HEK293T (cell line): ENCODE results near the gene PRKCE.

Experiments used
- CTCF ChIA-PET: fragments of 350-600 bp; formaldehyde crosslinking; extraction: SDS; loops from one replicate; lab custom pipeline; 2021; ENCODE audit warnings: antibody characterized with exemption, inconsistent platforms; lab: Yijun Ruan, JAX
- POLR2A ChIA-PET: fragments of 350-600 bp; formaldehyde crosslinking; extraction: SDS; loops from one replicate; lab custom pipeline; 2020; ENCODE audit warnings: antibody characterized with exemption, inconsistent platforms; lab: Yijun Ruan, JAX
- DNase-seq: peaks from one replicate; pipeline ENCODE4 v3.0.0; 2012; ENCODE audit warnings: mixed read lengths; ENCODE audit errors: extremely low spot score
- ARNT ChIP-seq: fragments of 450-650 bp; IDR thresholded peaks from 2 replicates; pipeline ENCODE4 v1.6.1; 2017; ENCODE audit warnings: mild to moderate bottlenecking
- BHLHE40 ChIP-seq: fragments of 450-650 bp; IDR thresholded peaks from 2 replicates; pipeline ENCODE4 v1.6.1; 2016; ENCODE audit warnings: mild to moderate bottlenecking, moderate library complexity, borderline replicate concordance
- CTBP1 ChIP-seq: fragments of 450-650 bp; IDR thresholded peaks from 2 replicates; pipeline ENCODE4 v1.6.1; 2016; ENCODE audit warnings: borderline replicate concordance
- ELF4 ChIP-seq: fragments of 450-650 bp; IDR thresholded peaks from 2 replicates; pipeline ENCODE4 v1.6.1; 2017; ENCODE audit warnings: antibody characterized with exemption
- FOXA1 ChIP-seq: fragments of 450-650 bp; IDR thresholded peaks from 2 replicates; pipeline ENCODE4 v1.6.1; 2016; ENCODE audit warnings: mild to moderate bottlenecking
- FOXK2 ChIP-seq: fragments of 450-650 bp; IDR thresholded peaks from 2 replicates; pipeline ENCODE4 v1.6.1; 2016; ENCODE audit warnings: mild to moderate bottlenecking
- FOXM1 ChIP-seq: fragments of 450-650 bp; IDR thresholded peaks from 2 replicates; pipeline ENCODE4 v1.6.1; 2017; ENCODE audit warnings: mild to moderate bottlenecking, borderline replicate concordance
- HDGF ChIP-seq: fragments of 450-650 bp; IDR thresholded peaks from 2 replicates; pipeline ENCODE4 v1.6.1; 2017; ENCODE audit warnings: antibody characterized with exemption, borderline replicate concordance
- L3MBTL2 ChIP-seq: fragments of 450-650 bp; conservative IDR thresholded peaks from 2 replicates; pipeline ENCODE4 v1.6.1; 2016; ENCODE audit warnings: mild to moderate bottlenecking
- LEF1 ChIP-seq: fragments of 450-650 bp; IDR thresholded peaks from 2 replicates; pipeline ENCODE4 v1.6.1; 2017; ENCODE audit warnings: mild to moderate bottlenecking, borderline replicate concordance
- NFRKB ChIP-seq: fragments of 450-650 bp; IDR thresholded peaks from 2 replicates; pipeline ENCODE4 v1.6.1; 2016; ENCODE audit warnings: mild to moderate bottlenecking, moderate library complexity
- PKNOX1 ChIP-seq: fragments of 450-650 bp; IDR thresholded peaks from 2 replicates; pipeline ENCODE4 v1.6.1; 2016
- SP1 ChIP-seq: fragments of 450-650 bp; IDR thresholded peaks from 2 replicates; pipeline ENCODE4 v1.6.1; 2017
- SUZ12 ChIP-seq: fragments of 450-650 bp; IDR thresholded peaks from 2 replicates; pipeline ENCODE4 v1.6.1; 2016; ENCODE audit warnings: mild to moderate bottlenecking
- TARDBP ChIP-seq: fragments of 450-650 bp; IDR thresholded peaks from 2 replicates; pipeline ENCODE4 v1.6.1; 2016
- ZNF384 ChIP-seq: fragments of 450-650 bp; IDR thresholded peaks from 2 replicates; pipeline ENCODE4 v1.6.1; 2016

PRKCE gene

GRCh38 chr2:46177461-46178089 is 526.1 kb downstream of the PRKCE start:
- POLR2A ChIA-PET = no interaction called here
- TF ChIP-seq FOXM1 (no peak), FOXK2 (no peak), CTBP1 (no peak), ARNT (no peak), BHLHE40 (no peak), TARDBP (no peak), ELF4 (no peak), NFRKB (no peak), L3MBTL2 (no peak), PKNOX1 (no peak), SP1 (no peak), ZNF384 (no peak)
- CTCF ChIA-PET = no interaction called here
- DNase-seq = no peak

GRCh38 chr2:46179037-46179621 is 527.7 kb downstream of the PRKCE start:
- TF ChIP-seq PKNOX1 (no peak), FOXK2 (no peak), LEF1 (no peak), SUZ12 (no peak), FOXM1 (no peak), ARNT (no peak), TARDBP (no peak), L3MBTL2 (no peak), NFRKB (no peak), HDGF (no peak), SP1 (no peak), ZNF384 (no peak)
- POLR2A ChIA-PET = no interaction called here
- CTCF ChIA-PET = no interaction called here
- DNase-seq = no peak

GRCh38 chr2:46180189-46180588 is 528.7 kb downstream of the PRKCE start:
- no peak for TF ChIP-seq FOXM1
- no peak for DNase-seq

GRCh38 chr2:46181306-46181705 is 529.8 kb downstream of the PRKCE start:
- TF ChIP-seq LEF1 = no peak
- TF ChIP-seq ARNT = no peak
- TF ChIP-seq SP1 = no peak
- no peak for TF ChIP-seq HDGF
- TF ChIP-seq FOXA1 = no peak
- no peak for TF ChIP-seq FOXK2
- ChIA-PET POLR2A (no interaction called here), CTCF (no interaction called here)
- no peak for DNase-seq

More at GRCh38 chr2:46180189-46180588, 528.7 kb downstream of the PRKCE start:
- CTCF ChIA-PET = no interaction called here
- POLR2A ChIA-PET = no interaction called here

GRCh38 chr2:46181789-46182530 is 530.5 kb downstream of the PRKCE start:
- DNase-seq = no peak
- CTCF ChIA-PET = no interaction called here
- POLR2A ChIA-PET = interaction anchor here (0.6 kb wide), 1 partner anchor 29 kb away, joined by 3 read pairs; no protein-coding TSS in a partner anchor
- no peak for TF ChIP-seq LEF1
- TF ChIP-seq FOXK2 = no peak
- TF ChIP-seq ARNT = no peak
- no peak for TF ChIP-seq TARDBP
- no peak for TF ChIP-seq SUZ12
- no peak for TF ChIP-seq HDGF
- TF ChIP-seq L3MBTL2 = no peak
- no peak for TF ChIP-seq CTBP1
- TF ChIP-seq PKNOX1 = no peak
- no peak for TF ChIP-seq NFRKB
- no peak for TF ChIP-seq ZNF384
- no peak for TF ChIP-seq BHLHE40
- TF ChIP-seq FOXM1 = no peak
- no peak for TF ChIP-seq SP1

GRCh38 chr2:46183426-46183825 is 532.0 kb downstream of the PRKCE start:
- no peak for DNase-seq
- CTCF ChIA-PET = no interaction called here
- POLR2A ChIA-PET = no interaction called here
- TF ChIP-seq SUZ12 = no peak
